HG03558 (cell line): ENCODE measurements around the gene MAP2K3.
A peak's percentile ranks its signal among the peaks of the same experiment; 100 is the strongest.

Source experiments
- ATAC-seq: cut with Tn5 transposase; IDR thresholded peaks from one replicate; pipeline ENCODE4 v1.9.1; 2021; ENCODE audit warnings: moderate number of reproducible peaks; ENCODE audit not compliant: unreplicated experiment; ENCODE audit errors: extremely low read depth

MAP2K3 gene

GRCh38 chr17:21279582-21279981, 4.9 kb upstream of the MAP2K3 start:
- ATAC-seq = no peak

- ATAC-seq = no peak
These were observed 4.4 kb upstream of the MAP2K3 start for GRCh38 chr17:21280081-21280518.

GRCh38 chr17:21282231-21282630, 2.3 kb upstream of the MAP2K3 start:
- ATAC-seq = no peak

- no peak for ATAC-seq
These were observed 1.7 kb upstream of the MAP2K3 start for GRCh38 chr17:21282850-21283249.

- ATAC-seq = no peak
These were observed 811 bp upstream of the MAP2K3 start for GRCh38 chr17:21283482-21284318.

- no peak for ATAC-seq
These were observed 904 bp downstream of the MAP2K3 start for GRCh38 chr17:21285164-21286065.

GRCh38 chr17:21286066-21286770, 1.7 kb downstream of the MAP2K3 start:
- ATAC-seq = no peak

- ATAC-seq = no peak
These were observed 2.6 kb downstream of the MAP2K3 start for GRCh38 chr17:21286909-21287702.

GRCh38 chr17:21287703-21288449, 3.4 kb downstream of the MAP2K3 start:
- ATAC-seq = peak; percentile 21

GRCh38 chr17:21288571-21289017, 4.1 kb downstream of the MAP2K3 start:
- ATAC-seq = peak; percentile 21

- no peak for ATAC-seq
These were observed 4.8 kb downstream of the MAP2K3 start for GRCh38 chr17:21289175-21289901.

- no peak for ATAC-seq
These were observed 5.5 kb downstream of the MAP2K3 start for GRCh38 chr17:21289902-21290571.

GRCh38 chr17:21291357-21291756, 6.8 kb downstream of the MAP2K3 start:
- no peak for ATAC-seq

GRCh38 chr17:21291862-21292261, 7.4 kb downstream of the MAP2K3 start:
- ATAC-seq = no peak

GRCh38 chr17:21292867-21293830, 8.6 kb downstream of the MAP2K3 start:
- no peak for ATAC-seq

- ATAC-seq = no peak
These were observed 9.3 kb downstream of the MAP2K3 start for GRCh38 chr17:21293831-21294210.
